Jurkat, Clone E6-1 (cell line): ENCODE data around the gene ALDH1A1.

Experiments used
- DNase-seq: peaks from one replicate; pipeline ENCODE4 v3.0.0-alpha.2; 2011; ENCODE audit warnings: low read depth, low spot score
- H3K4me3 ChIP-seq: 2 replicates; pipeline ENCODE4 v1.5.1; 2011; ENCODE audit warnings: mild to moderate bottlenecking, low read length, control low read depth, moderate library complexity

Gene ALDH1A1

GRCh38 chr9:72980600-72981265 is 27.9 kb upstream of the ALDH1A1 start:
- peak; percentile 1 for DNase-seq
- H3K4me3 ChIP-seq, result no peak overlapping the region

- H3K4me3 ChIP-seq, result no peak overlapping the region
- no peak for DNase-seq
Measured at GRCh38 chr9:72980183-72980582, 27.3 kb upstream of the ALDH1A1 start.

- H3K4me3 ChIP-seq, result no peak overlapping the region
- DNase-seq, result no peak
Measured at GRCh38 chr9:72979405-72980100, 26.7 kb upstream of the ALDH1A1 start.

GRCh38 chr9:72978744-72979143 is 25.9 kb upstream of the ALDH1A1 start:
- no peak overlapping the region for H3K4me3 ChIP-seq
- DNase-seq, result no peak

GRCh38 chr9:72977670-72978069 is 24.8 kb upstream of the ALDH1A1 start:
- H3K4me3 ChIP-seq, result no peak overlapping the region
- DNase-seq, result no peak

- H3K4me3 ChIP-seq, result no peak overlapping the region
- DNase-seq, result no peak
Measured at GRCh38 chr9:72974501-72974900, 21.6 kb upstream of the ALDH1A1 start.

GRCh38 chr9:72972636-72973035 is 19.8 kb upstream of the ALDH1A1 start:
- DNase-seq, result no peak

GRCh38 chr9:72971411-72971810 is 18.6 kb upstream of the ALDH1A1 start:
- no peak overlapping the region for H3K4me3 ChIP-seq
- DNase-seq, result no peak

More at GRCh38 chr9:72972636-72973035, 19.8 kb upstream of the ALDH1A1 start:
- H3K4me3 ChIP-seq, result no peak overlapping the region

GRCh38 chr9:72960446-72960845 is 7.6 kb upstream of the ALDH1A1 start:
- DNase-seq, result no peak

GRCh38 chr9:72958485-72959281 is 5.8 kb upstream of the ALDH1A1 start:
- no peak for DNase-seq
- no peak overlapping the region for H3K4me3 ChIP-seq

More at GRCh38 chr9:72960446-72960845, 7.6 kb upstream of the ALDH1A1 start:
- no peak overlapping the region for H3K4me3 ChIP-seq

GRCh38 chr9:72955571-72955970 is 2.7 kb upstream of the ALDH1A1 start:
- no peak overlapping the region for H3K4me3 ChIP-seq
- DNase-seq, result no peak

- H3K4me3 ChIP-seq, result no peak overlapping the region
- no peak for DNase-seq
Measured at GRCh38 chr9:72955126-72955455, 2.2 kb upstream of the ALDH1A1 start.

- no peak for DNase-seq
Measured at GRCh38 chr9:72954431-72955125, 1.7 kb upstream of the ALDH1A1 start.

GRCh38 chr9:72952381-72952690 is 517 bp downstream of the ALDH1A1 start:
- DNase-seq, result no peak
- no peak overlapping the region for H3K4me3 ChIP-seq

More at GRCh38 chr9:72954431-72955125, 1.7 kb upstream of the ALDH1A1 start:
- no peak overlapping the region for H3K4me3 ChIP-seq

GRCh38 chr9:72951520-72952380 is 1.1 kb downstream of the ALDH1A1 start:
- DNase-seq, result no peak
- H3K4me3 ChIP-seq, result no peak overlapping the region

GRCh38 chr9:72950875-72951442 is 1.9 kb downstream of the ALDH1A1 start:
- H3K4me3 ChIP-seq, result no peak overlapping the region
- no peak for DNase-seq

- no peak overlapping the region for H3K4me3 ChIP-seq
- DNase-seq, result no peak
Measured at GRCh38 chr9:72949918-72950325, 2.9 kb downstream of the ALDH1A1 start.

- no peak for DNase-seq
- no peak overlapping the region for H3K4me3 ChIP-seq
Measured at GRCh38 chr9:72949244-72949582, 3.6 kb downstream of the ALDH1A1 start.
